Neuronal stem cell (in vitro differentiated cells): ENCODE measurements around the gene ZFP2.
"Not testable (repeated sequence)": the region's sequence is repeated elsewhere in the genome, so short reads cannot be mapped to it uniquely, and the experiment has no call there.

Experiments used
- DNase-seq: peaks from one replicate; pipeline ENCODE4 v3.0.0-alpha.2; 2013; ENCODE audit warnings: low spot score
- H2AFZ ChIP-seq: one replicate; pipeline ENCODE4 v1.6.1; 2013; ENCODE audit warnings: mild to moderate bottlenecking, low read length, inconsistent platforms
- H2AK5ac ChIP-seq: 2 replicates; pipeline ENCODE4 v1.6.1; 2013; ENCODE audit warnings: low read depth, mild to moderate bottlenecking, inconsistent platforms, low read length, moderate library complexity, mixed read lengths
- H2BK120ac ChIP-seq: 2 replicates; pipeline ENCODE4 v1.6.1; 2013; ENCODE audit warnings: low read depth, mild to moderate bottlenecking, inconsistent platforms, low read length, moderate library complexity, mixed read lengths
- H2BK12ac ChIP-seq: one replicate; pipeline ENCODE4 v1.6.1; 2013; ENCODE audit warnings: low read length, inconsistent platforms
- H2BK15ac ChIP-seq: 2 replicates; pipeline ENCODE4 v1.6.1; 2013; ENCODE audit warnings: mild to moderate bottlenecking, low read length, inconsistent platforms, mixed read lengths
- H2BK5ac ChIP-seq: one replicate; pipeline ENCODE4 v1.6.1; 2013; ENCODE audit warnings: inconsistent platforms, mild to moderate bottlenecking, low read length, moderate library complexity
- H3K14ac ChIP-seq: one replicate; pipeline ENCODE4 v1.6.1; 2013; ENCODE audit warnings: low read length, inconsistent platforms
- H3K18ac ChIP-seq: 2 replicates; pipeline ENCODE4 v1.6.1; 2013; ENCODE audit warnings: low read length, inconsistent platforms
- H3K23ac ChIP-seq: 2 replicates; pipeline ENCODE4 v1.6.1; 2013; ENCODE audit warnings: low read depth, mild to moderate bottlenecking, mixed read lengths, low read length, inconsistent platforms; ENCODE audit not compliant: poor library complexity
- H3K27ac ChIP-seq: replicated peaks from 3 replicates; pipeline ENCODE4 v1.5.1; 2013; ENCODE audit warnings: low read length, inconsistent platforms
- H3K27me3 ChIP-seq, 3 experiments: 2 replicates each; pipeline ENCODE4 v1.6.1; 2013; ENCODE audit warnings: low read length in 3 of 3, mild to moderate bottlenecking in 2 of 3, inconsistent platforms in 1 of 3, low read depth in 1 of 3, mixed read lengths in 1 of 3, moderate library complexity in 1 of 3; ENCODE audit not compliant: control insufficient read depth in 3 of 3, insufficient read depth in 3 of 3
- H3K36me3 ChIP-seq, 2 donors: replicated peaks in 1 of 2; 2 replicates each; pipeline ENCODE4 v1.6.1; 2013; ENCODE audit warnings: low read length in 2 of 2; ENCODE audit not compliant: control insufficient read depth in 2 of 2, insufficient read depth in 2 of 2
- H3K4ac ChIP-seq: 2 replicates; pipeline ENCODE4 v1.6.1; 2013; ENCODE audit warnings: inconsistent platforms, mild to moderate bottlenecking, low read length, moderate library complexity
- H3K4me1 ChIP-seq, 2 donors: 1 replicate in 1 of 2; 2 replicates in 1 of 2; pipeline ENCODE4 v1.6.1; 2013; ENCODE audit warnings: low read length in 2 of 2, low read depth in 1 of 2; ENCODE audit not compliant: control insufficient read depth in 2 of 2, insufficient read depth in 1 of 2
- H3K4me2 ChIP-seq: one replicate; pipeline ENCODE4 v1.6.1; 2013; ENCODE audit warnings: mild to moderate bottlenecking, low read length, inconsistent platforms; ENCODE audit not compliant: insufficient read depth, poor library complexity, severe bottlenecking
- H3K4me3 ChIP-seq, 2 donors: 2 replicates each; pipeline ENCODE4 v1.5.1; 2013; ENCODE audit warnings: low read length in 2 of 2, mild to moderate bottlenecking in 2 of 2, inconsistent platforms in 1 of 2, moderate library complexity in 1 of 2
- H3K79me1 ChIP-seq: one replicate; pipeline ENCODE4 v1.6.1; 2013; ENCODE audit warnings: low read depth, mild to moderate bottlenecking, inconsistent platforms, low read length, moderate library complexity
- H3K9ac ChIP-seq: one replicate; pipeline ENCODE4 v1.6.1; 2013; ENCODE audit warnings: mild to moderate bottlenecking, low read depth, low read length, inconsistent platforms; ENCODE audit not compliant: poor library complexity
- H3K9me3 ChIP-seq, 2 donors: replicated peaks in 1 of 2; 2 replicates each; pipeline versions ENCODE3 to v1.6.1; 2013; ENCODE audit warnings: low read length in 2 of 2, mild to moderate bottlenecking in 2 of 2, inconsistent platforms in 1 of 2, low read depth in 1 of 2, mixed read lengths in 1 of 2, moderate library complexity in 1 of 2; ENCODE audit not compliant: control insufficient read depth in 2 of 2, insufficient read depth in 1 of 2
- H4K8ac ChIP-seq: one replicate; pipeline ENCODE4 v1.6.1; 2013; ENCODE audit warnings: low read depth, mild to moderate bottlenecking, inconsistent platforms, low read length, moderate library complexity
- H4K91ac ChIP-seq: one replicate; pipeline ENCODE4 v1.6.1; 2013; ENCODE audit warnings: low read length, low read depth, mild to moderate bottlenecking, inconsistent platforms; ENCODE audit not compliant: poor library complexity
- WGBS, 2 donors: extraction: QIAGEN DNeasy Blood & Tissue Kit; methylation state at CpG; one replicate each; pipeline ENCODE4 v1.1.7; 2013; ENCODE audit warnings: missing lambda C conversion rate in 2 of 2, mixed read lengths in 1 of 2; ENCODE audit not compliant: insufficient read length in 2 of 2, insufficient replicate concordance in 1 of 2; ENCODE audit errors: extremely low coverage in 2 of 2; 5-methylcytosine and 5-hydroxymethylcytosine counted together

ZFP2 gene

DNA sequence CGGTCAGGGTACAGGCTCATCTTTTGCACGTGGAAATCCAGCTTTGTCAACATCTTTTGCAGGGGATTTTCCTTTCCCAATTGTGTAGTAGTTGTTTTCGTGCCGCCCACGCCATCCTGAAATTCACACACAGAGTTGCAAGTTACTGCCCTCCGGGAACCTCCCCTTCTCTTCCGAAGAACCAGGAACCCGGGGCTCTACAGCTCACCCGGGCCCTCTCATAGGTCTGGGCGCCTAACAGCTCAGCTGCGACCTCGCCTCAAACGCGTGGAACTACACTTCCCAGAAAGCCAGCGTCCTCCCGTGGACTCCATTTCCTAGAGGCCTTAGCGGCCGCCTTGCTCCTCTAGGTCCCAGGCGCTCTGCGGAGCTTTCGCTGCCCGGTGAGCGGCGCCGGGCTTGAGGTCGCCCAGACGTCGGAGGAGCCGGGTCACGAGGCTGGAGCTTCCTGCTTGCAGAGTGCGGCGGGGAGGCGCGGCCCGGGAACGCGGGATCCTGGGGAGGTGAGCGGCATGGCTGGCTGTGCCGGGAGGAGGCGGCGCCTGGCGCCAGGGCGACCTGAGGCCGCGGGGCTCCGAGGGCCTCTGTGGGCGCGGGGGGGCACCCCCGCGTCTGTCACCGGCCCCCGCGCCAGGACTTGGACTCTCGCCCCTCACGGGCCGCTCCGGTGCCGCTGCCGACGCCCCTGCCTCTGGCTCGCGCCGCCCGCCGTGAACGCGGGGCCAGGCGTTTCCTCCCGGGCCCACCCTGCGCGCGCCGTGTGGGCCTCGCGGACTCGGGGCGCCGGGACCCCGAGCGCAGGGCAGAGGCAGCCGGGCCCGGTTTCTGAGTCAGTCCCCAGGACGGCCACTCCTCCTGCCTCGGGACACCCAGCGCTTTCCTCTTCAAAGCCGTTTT, 35.8 kb upstream of the ZFP2 start, which contains the start of gene ZNF354B:
ZNF354B (plus strand) TSS at position 329 of the 897 bp plus-strand sequence. CDS start 1,095 bp downstream, outside the sequence.
- Histone ChIP-seq H3K4me2 (peak within 1 kb of the TSS; percentile 69), H2BK120ac (no peak within 1 kb of the TSS), H3K4ac (no peak within 1 kb of the TSS), H3K36me3 (peaks cover 2 to 35% of the 10 kb centered on the region in 2 donors), H3K27ac (no peak within 1 kb of the TSS), H4K91ac (no peak within 1 kb of the TSS), H2BK12ac (no peak within 1 kb of the TSS), H3K9ac (peak within 1 kb of the TSS; percentile 93), H3K4me3 (peak within 1 kb of the TSS; percentile 62 to 84), H3K18ac (peak within 1 kb of the TSS; percentile 88), H3K9me3 (peaks cover 2 to 43% of the 10 kb centered on the region in 2 donors), H2BK5ac (peak within 1 kb of the TSS; percentile 13), H3K14ac (peak within 1 kb of the TSS; percentile 71), H2BK15ac (no peak within 1 kb of the TSS), H2AK5ac (no peak within 1 kb of the TSS), H2AFZ (peak within 1 kb of the TSS; percentile 80), H3K79me1 (peaks cover 2% of the 10 kb centered on the region), H3K4me1 (peaks cover 0 to 5% of the 10 kb centered on the region in 2 donors), H3K23ac (peak within 1 kb of the TSS; percentile 98), H4K8ac (no peak within 1 kb of the TSS), H3K27me3 (no peaks in the 10 kb centered on the region)
- no CpG with 5 or more reads among the region's 86 CpGs for WGBS, 2 donors
- peak; percentile 87 for DNase-seq

DNA sequence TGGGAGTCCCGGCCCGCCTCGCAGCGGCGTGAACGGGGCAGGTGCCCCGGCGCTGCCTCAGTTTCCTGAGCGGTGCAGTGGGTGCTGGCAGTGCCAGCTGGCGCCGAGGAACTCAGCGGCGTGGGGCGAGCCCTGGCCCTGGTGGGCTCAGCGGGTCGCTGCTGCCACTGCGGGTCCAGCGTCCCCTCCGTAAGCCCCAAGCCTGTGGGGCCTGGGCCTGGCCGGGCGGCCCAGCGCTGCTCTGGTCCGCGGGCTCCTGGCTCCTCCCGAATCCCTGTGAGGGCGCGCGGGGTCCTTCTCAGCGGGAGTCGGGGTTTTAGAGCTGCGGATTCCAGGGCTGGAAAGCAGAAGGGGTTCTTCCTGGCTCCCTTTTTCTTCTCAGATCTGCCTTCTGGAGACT, 35.1 kb upstream of the ZFP2 start:
- peak overlapping the region; percentile 80 for H2AFZ ChIP-seq
- H3K36me3 ChIP-seq, result peaks cover 2 to 43% of the 10 kb centered on the region in 2 donors
- H2BK5ac ChIP-seq, H3K27ac ChIP-seq, H3K9ac ChIP-seq, H4K8ac ChIP-seq, H3K4ac ChIP-seq, H4K91ac ChIP-seq, H3K79me1 ChIP-seq, H2BK15ac ChIP-seq, H3K14ac ChIP-seq, H2BK12ac ChIP-seq, H2BK120ac ChIP-seq, DNase-seq, H3K27me3 ChIP-seq, H3K18ac ChIP-seq, H3K4me1 ChIP-seq, H2AK5ac ChIP-seq, H3K23ac ChIP-seq: not testable (repeated sequence)
- H3K4me3 ChIP-seq, result peak overlapping the region in 1 of 2 donors; percentile 62
- no CpG with 5 or more reads among the region's 31 CpGs for WGBS, 2 donors
- H3K4me2 ChIP-seq, result peak overlapping the region; percentile 69
- H3K9me3 ChIP-seq, result peaks cover 2 to 50% of the 10 kb centered on the region in 2 donors

DNA sequence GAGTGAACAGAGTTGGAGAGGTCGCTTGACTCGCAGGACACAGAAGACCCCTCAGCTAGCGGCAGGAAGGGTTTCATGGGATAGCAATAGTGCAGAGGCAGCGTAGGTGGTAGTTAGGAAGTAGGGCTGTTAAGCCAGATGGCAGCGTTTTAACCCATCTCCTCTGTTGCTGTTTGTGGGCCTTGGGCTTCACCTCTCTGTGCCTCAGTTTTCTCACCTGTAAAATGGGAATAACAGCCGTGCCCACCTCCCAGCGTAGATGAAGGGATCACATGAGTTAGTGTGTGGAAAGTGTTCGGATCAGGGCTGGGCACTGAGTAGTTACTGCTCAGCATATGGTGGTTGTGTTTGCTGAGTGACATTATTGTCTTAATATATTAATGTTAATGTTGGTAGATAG, 34.1 kb upstream of the ZFP2 start:
- H2AFZ ChIP-seq, result no peak overlapping the region
- H3K4me1 ChIP-seq, result peaks cover 0 to 5% of the 10 kb centered on the region in 2 donors
- no peak overlapping the region for H2BK15ac ChIP-seq
- no peak overlapping the region for H2BK120ac ChIP-seq
- H3K18ac ChIP-seq, result no peak overlapping the region
- H3K4me2 ChIP-seq, result no peak overlapping the region
- no peak overlapping the region for H2BK12ac ChIP-seq
- peak overlapping the region in 1 of 2 donors; percentile 29 for H3K4me3 ChIP-seq
- peaks cover 2 to 61% of the 10 kb centered on the region in 2 donors for H3K9me3 ChIP-seq
- H3K23ac ChIP-seq, result no peak overlapping the region
- no peak overlapping the region for H2AK5ac ChIP-seq
- H3K27ac ChIP-seq, result no peak overlapping the region
- no peak overlapping the region for H4K8ac ChIP-seq
- DNase-seq, result no peak
- no peaks in the 10 kb centered on the region for H3K27me3 ChIP-seq
- peaks cover 6 to 53% of the 10 kb centered on the region in 2 donors for H3K36me3 ChIP-seq
- no peak overlapping the region for H2BK5ac ChIP-seq
- H3K79me1 ChIP-seq, result peaks cover 2% of the 10 kb centered on the region
- WGBS, 2 donors, result no CpG with 5 or more reads among the region's 8 CpGs
- H3K4ac ChIP-seq, result no peak overlapping the region
- no peak overlapping the region for H4K91ac ChIP-seq
- H3K14ac ChIP-seq, result no peak overlapping the region
- no peak overlapping the region for H3K9ac ChIP-seq

DNA sequence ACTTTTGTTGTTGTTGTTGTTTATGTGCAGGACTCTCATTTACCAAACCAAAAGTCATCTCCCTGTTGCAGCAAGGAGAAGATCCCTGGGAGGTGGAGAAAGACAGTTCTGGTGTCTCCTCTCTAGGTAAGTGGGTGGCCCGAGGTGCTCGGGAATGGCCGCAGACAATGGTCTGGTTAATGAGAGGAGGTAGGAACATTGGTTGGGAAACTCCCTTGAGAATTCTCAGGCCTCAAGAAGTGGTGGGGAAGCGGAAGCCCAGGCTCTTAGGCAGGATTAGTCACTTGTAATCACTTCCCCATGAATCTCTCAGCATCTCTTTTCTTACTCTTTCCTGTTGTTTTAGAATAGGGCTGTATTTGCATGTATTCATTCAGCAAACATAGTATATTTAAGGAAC, 28.8 kb upstream of the ZFP2 start:
- Histone ChIP-seq H3K79me1 (peaks cover 3% of the 10 kb centered on the region), H3K4ac (no peak overlapping the region), H3K23ac (no peak overlapping the region), H2BK15ac (no peak overlapping the region), H4K8ac (no peak overlapping the region), H3K9ac (no peak overlapping the region), H2BK12ac (no peak overlapping the region), H3K18ac (no peak overlapping the region), H3K4me3 (no peak overlapping the region), H2BK5ac (no peak overlapping the region), H2BK120ac (no peak overlapping the region), H3K14ac (no peak overlapping the region), H3K9me3 (peaks cover 4 to 80% of the 10 kb centered on the region in 2 donors), H3K4me1 (peaks cover 0 to 2% of the 10 kb centered on the region in 2 donors), H4K91ac (no peak overlapping the region), H2AFZ (no peak overlapping the region), H3K4me2 (no peak overlapping the region), H2AK5ac (no peak overlapping the region), H3K27ac (no peak overlapping the region), H3K36me3 (peaks cover 20 to 91% of the 10 kb centered on the region in 2 donors), H3K27me3 (no peaks in the 10 kb centered on the region)
- DNase-seq, result no peak
- WGBS, 2 donors, result no CpG with 5 or more reads among the region's 4 CpGs
